GM10266 (cell line): ENCODE measurements around the gene CCDC54.

ENCODE experiments used
- DNase-seq: peaks from one replicate; pipeline ENCODE4 v3.0.0; 2012; ENCODE audit errors: extremely low spot score
- CTCF ChIP-seq: IDR thresholded peaks from 2 replicates; pipeline ENCODE4 v1.5.1; 2012; ENCODE audit warnings: mild to moderate bottlenecking, low read depth; ENCODE audit not compliant: control insufficient read depth, insufficient read depth; ENCODE audit errors: missing control alignments

CCDC54 gene

DNA sequence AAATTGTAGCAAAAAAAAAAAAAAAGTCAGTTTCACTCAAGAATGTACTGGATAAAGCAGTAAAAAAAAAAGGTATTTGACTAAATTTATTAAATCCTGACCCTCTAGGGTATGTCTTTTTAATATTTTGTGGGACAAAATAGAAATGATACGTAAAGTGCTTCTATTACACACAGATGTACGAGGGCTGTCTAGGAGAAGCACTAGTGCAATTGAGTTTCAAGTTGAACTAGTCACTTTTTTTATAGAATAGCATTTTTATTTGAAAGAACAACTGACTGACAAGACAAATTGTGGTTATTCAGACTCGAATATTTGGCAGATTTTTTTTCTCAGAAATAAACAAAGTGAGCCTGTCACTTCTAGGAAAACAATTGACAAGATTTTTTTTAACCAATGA lies 49.0 kb downstream of the CCDC54 start:
- no peak for TF ChIP-seq CTCF
- DNase-seq, result no peak
